PC-3 (cell line): ENCODE measurements around the gene TMEM161B.
"Not testable (repeated sequence)": the region's sequence is repeated elsewhere in the genome, so short reads cannot be mapped to it uniquely, and the experiment has no call there.

ENCODE experiments used
- EZH2 ChIP-seq: fragments of 300-600 bp; sonication (generic); IDR thresholded peaks from one replicate; pipeline ENCODE4 v1.6.1; 2017; ENCODE audit warnings: antibody characterized with exemption, mild to moderate bottlenecking, low read length; ENCODE audit not compliant: unreplicated experiment
- EZH2phosphoT487 ChIP-seq: fragments of 300-600 bp; sonication (generic); IDR thresholded peaks from 2 replicates; pipeline ENCODE4 v1.6.1; 2018; ENCODE audit warnings: mild to moderate bottlenecking, antibody characterized with exemption, low read length, borderline replicate concordance
- TF ChIP-seq, protein P1 (sequence below): fragments of 300-600 bp; sonication (generic); conservative IDR thresholded peaks from 2 replicates; pipeline ENCODE4 v1.5.1; 2017; ENCODE audit warnings: antibody characterized with exemption, low read depth, mild to moderate bottlenecking, low read length

DNA sequence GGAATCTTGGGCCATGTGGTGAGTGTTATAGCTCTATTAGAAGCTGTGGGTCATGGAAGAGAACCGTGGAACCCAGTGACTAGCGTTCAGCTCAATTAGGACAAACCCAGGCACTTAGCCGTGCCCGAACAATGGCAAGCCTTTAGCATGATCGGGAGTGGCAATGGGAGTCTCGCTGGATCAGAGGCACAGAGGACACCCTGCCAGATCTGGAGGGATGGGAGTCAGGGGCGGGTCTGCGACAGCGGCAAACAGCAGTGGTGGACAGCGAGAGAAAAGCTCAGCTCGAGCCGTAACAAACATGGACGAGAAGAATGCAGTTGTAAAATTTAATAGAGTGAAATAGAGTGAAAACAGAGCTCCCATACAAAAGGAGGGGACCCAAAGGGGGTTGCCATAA lies 91.2 kb downstream of the TMEM161B start:
- TF ChIP-seq, protein P1, sequence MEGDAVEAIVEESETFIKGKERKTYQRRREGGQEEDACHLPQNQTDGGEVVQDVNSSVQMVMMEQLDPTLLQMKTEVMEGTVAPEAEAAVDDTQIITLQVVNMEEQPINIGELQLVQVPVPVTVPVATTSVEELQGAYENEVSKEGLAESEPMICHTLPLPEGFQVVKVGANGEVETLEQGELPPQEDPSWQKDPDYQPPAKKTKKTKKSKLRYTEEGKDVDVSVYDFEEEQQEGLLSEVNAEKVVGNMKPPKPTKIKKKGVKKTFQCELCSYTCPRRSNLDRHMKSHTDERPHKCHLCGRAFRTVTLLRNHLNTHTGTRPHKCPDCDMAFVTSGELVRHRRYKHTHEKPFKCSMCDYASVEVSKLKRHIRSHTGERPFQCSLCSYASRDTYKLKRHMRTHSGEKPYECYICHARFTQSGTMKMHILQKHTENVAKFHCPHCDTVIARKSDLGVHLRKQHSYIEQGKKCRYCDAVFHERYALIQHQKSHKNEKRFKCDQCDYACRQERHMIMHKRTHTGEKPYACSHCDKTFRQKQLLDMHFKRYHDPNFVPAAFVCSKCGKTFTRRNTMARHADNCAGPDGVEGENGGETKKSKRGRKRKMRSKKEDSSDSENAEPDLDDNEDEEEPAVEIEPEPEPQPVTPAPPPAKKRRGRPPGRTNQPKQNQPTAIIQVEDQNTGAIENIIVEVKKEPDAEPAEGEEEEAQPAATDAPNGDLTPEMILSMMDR: not testable (repeated sequence)
- not testable (repeated sequence) for TF ChIP-seq EZH2, EZH2phosphoT487
